Upper lobe of left lung (tissue), 4 donors: ENCODE data around the gene KRT1.

Experiments
- POLR2A ChIP-seq, 4 donors: fragments of 450-650 bp; IDR thresholded peaks; one replicate each; pipeline ENCODE4 v1.5.1; 2016 to 2017; ENCODE audit warnings: antibody characterized with exemption in 4 of 4, mild to moderate bottlenecking in 2 of 4
- TF ChIP-seq, protein P1 (sequence below), 6 experiments: fragments of 450-650 bp in 4 of 6; fragments of 200-600 bp in 2 of 6; sonication (generic) in 2 of 6; IDR thresholded peaks; one replicate each; pipeline ENCODE4 v1.5.1; 2016 to 2019; ENCODE audit warnings: antibody characterized with exemption in 6 of 6

DNA sequence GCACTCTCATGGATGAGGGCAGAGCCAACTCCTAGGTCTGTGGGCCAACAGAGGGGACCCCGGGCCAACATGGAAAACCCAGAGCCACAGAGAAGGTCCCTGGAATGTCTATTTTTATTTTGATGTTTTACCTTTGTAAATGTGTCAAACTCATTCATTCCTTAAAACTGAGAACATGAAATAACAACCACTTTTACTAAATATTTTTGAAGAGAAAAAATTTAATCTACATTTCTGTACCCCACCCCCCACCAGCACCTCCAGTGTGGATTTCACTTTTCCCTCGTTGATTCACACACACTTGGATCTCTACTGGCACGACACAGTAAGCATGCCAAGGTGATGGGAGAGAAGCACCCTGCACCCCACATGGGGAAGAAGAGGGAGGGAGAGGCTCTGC, 16.4 kb upstream of the KRT1 start:
- TF ChIP-seq, protein P1, sequence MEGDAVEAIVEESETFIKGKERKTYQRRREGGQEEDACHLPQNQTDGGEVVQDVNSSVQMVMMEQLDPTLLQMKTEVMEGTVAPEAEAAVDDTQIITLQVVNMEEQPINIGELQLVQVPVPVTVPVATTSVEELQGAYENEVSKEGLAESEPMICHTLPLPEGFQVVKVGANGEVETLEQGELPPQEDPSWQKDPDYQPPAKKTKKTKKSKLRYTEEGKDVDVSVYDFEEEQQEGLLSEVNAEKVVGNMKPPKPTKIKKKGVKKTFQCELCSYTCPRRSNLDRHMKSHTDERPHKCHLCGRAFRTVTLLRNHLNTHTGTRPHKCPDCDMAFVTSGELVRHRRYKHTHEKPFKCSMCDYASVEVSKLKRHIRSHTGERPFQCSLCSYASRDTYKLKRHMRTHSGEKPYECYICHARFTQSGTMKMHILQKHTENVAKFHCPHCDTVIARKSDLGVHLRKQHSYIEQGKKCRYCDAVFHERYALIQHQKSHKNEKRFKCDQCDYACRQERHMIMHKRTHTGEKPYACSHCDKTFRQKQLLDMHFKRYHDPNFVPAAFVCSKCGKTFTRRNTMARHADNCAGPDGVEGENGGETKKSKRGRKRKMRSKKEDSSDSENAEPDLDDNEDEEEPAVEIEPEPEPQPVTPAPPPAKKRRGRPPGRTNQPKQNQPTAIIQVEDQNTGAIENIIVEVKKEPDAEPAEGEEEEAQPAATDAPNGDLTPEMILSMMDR (IDR thresholded peaks at IDR 0.05), result no peak
- TF ChIP-seq POLR2A (IDR thresholded peaks at IDR 0.05), result no peak
